ENCODE measurements around the gene SLC12A1.

DNA sequence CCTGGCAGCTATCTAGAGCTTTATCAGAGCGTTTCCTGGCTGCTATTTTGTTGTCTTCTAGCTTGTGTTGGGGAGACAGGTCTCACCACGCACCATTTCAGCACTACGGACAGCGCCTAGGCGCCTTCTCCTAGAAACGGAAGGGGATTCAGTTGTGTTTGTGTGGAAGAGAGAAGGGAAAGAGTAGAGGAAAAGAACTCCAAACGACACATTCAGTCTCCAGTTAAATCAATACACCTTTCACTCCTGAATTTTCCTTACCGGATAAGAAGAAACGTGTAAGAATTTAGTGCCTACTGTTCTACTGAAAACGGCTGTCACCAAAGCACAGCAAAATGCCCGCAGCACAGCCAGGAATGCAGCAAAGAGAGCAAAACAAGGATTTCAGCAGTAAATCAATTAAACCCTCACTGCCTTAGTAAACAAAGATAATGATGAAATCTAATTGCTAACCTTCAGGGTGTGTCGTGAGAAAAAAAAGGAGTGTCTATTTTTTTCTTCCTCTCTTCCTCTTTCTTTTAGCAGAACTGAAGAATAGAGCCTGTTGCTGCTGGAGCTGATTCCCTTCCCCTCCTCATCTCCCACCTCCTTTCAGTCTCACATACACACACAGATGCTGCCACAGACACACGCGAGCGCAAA is 15.0 kb upstream of the SLC12A1 start:
- TF ChIP-seq TAF1 (IDR thresholded peaks at IDR 0.05; ENCODE audit: low read depth, low read length), result no peak
- peak; percentile 99 for TF ChIP-seq SIN3A (conservative IDR thresholded peaks at IDR 0.05 in 1 of 2, IDR thresholded peaks at IDR 0.05 in 1 of 2; ENCODE audit: low read depth in 1 of 2, low read length in 2 of 2)
- no peak for TF ChIP-seq JUND (IDR thresholded peaks at IDR 0.05; ENCODE audit: low read length)
- TF ChIP-seq, protein P1, sequence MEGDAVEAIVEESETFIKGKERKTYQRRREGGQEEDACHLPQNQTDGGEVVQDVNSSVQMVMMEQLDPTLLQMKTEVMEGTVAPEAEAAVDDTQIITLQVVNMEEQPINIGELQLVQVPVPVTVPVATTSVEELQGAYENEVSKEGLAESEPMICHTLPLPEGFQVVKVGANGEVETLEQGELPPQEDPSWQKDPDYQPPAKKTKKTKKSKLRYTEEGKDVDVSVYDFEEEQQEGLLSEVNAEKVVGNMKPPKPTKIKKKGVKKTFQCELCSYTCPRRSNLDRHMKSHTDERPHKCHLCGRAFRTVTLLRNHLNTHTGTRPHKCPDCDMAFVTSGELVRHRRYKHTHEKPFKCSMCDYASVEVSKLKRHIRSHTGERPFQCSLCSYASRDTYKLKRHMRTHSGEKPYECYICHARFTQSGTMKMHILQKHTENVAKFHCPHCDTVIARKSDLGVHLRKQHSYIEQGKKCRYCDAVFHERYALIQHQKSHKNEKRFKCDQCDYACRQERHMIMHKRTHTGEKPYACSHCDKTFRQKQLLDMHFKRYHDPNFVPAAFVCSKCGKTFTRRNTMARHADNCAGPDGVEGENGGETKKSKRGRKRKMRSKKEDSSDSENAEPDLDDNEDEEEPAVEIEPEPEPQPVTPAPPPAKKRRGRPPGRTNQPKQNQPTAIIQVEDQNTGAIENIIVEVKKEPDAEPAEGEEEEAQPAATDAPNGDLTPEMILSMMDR (IDR thresholded peaks at IDR 0.05; ENCODE audit: control extremely low read depth in 1 of 3, insufficient read depth in 1 of 3, low read depth in 1 of 3, low read length in 3 of 3), result no peak

Data from H1 (cell line).